Smooth muscle cell (in vitro differentiated cells): ENCODE results near the gene HPGD. TPM values are rescaled to one million over a fixed set of nuclear protein-coding genes. Genes with fewer than 3 reads are reported as not detected.

Source experiments
- DNase-seq: peaks from one replicate; lab custom pipeline; 2025; ENCODE audit not compliant: unreplicated experiment; lab: John Stamatoyannopoulos, UW
- H2AFZ ChIP-seq: fragments of 200-600 bp; sonication (generic); 2 replicates; pipeline ENCODE4 v1.6.0; 2016; ENCODE audit warnings: antibody characterized with exemption, low read depth, mild to moderate bottlenecking
- H3F3A ChIP-seq: fragments of 200-600 bp; sonication (generic); 2 replicates; pipeline ENCODE4 v1.6.0; 2017; ENCODE audit warnings: antibody characterized with exemption, low read depth
- H3K27ac ChIP-seq: fragments of 200-600 bp; sonication (generic); 2 replicates; pipeline ENCODE4 v1.5.1; 2016; ENCODE audit warnings: low read depth, mild to moderate bottlenecking
- H3K27me3 ChIP-seq: fragments of 200-600 bp; sonication (generic); 2 replicates; pipeline ENCODE4 v1.6.1; 2016; ENCODE audit warnings: low read depth, mild to moderate bottlenecking
- H3K36me3 ChIP-seq: fragments of 200-600 bp; sonication (generic); 2 replicates; pipeline ENCODE4 v1.5.1; 2016; ENCODE audit warnings: low read depth
- H3K4me1 ChIP-seq: fragments of 200-600 bp; sonication (generic); 2 replicates; pipeline ENCODE4 v1.5.1; 2016; ENCODE audit warnings: low read depth
- H3K4me2 ChIP-seq: fragments of 200-600 bp; sonication (generic); 2 replicates; pipeline ENCODE4 v1.6.0; 2016; ENCODE audit warnings: mild to moderate bottlenecking
- H3K4me3 ChIP-seq: fragments of 200-600 bp; sonication (generic); 2 replicates; pipeline ENCODE4 v1.5.1; 2016; ENCODE audit warnings: mild to moderate bottlenecking
- H3K79me2 ChIP-seq: fragments of 200-600 bp; sonication (generic); 2 replicates; pipeline ENCODE4 v1.6.0; 2016; ENCODE audit warnings: low read depth, mild to moderate bottlenecking
- H3K9ac ChIP-seq: fragments of 200-600 bp; sonication (generic); 2 replicates; pipeline ENCODE4 v1.6.0; 2016; ENCODE audit warnings: low read depth
- H3K9me3 ChIP-seq: fragments of 200-600 bp; sonication (generic); replicated peaks from 2 replicates; pipeline ENCODE4 v1.5.1; 2016; ENCODE audit warnings: low read depth
- H4K20me1 ChIP-seq: fragments of 200-600 bp; sonication (generic); 2 replicates; pipeline ENCODE4 v1.6.0; 2016; ENCODE audit warnings: low read depth
- WGBS: methylation state at CpG from one replicate; pipeline ENCODE4 v1.1.7; 2016; ENCODE audit warnings: low lambda C conversion rate; 5-methylcytosine and 5-hydroxymethylcytosine counted together
- polyA plus RNA-seq: library from polyadenylated mRNA; unstranded; fragments of >200 nt; fragmentation: Nextera tagmentation; extraction: Ambion mirVana; gene quantifications from 2 replicates; pipeline ENCODE4 v1.2.1, GENCODE V29; 2016
- total RNA-seq: library from RNA; depleted of rRNA; stranded (reverse); fragments of >200 nt; gene quantifications from 2 replicates; pipeline ENCODE4 v1.2.3, GENCODE V29; 2014
- TF ChIP-seq, protein P1 (sequence below): fragments of 200-600 bp; sonication (generic); IDR thresholded peaks from 2 replicates; pipeline ENCODE4 v1.5.1; 2017; ENCODE audit warnings: borderline replicate concordance, mild to moderate bottlenecking, antibody characterized with exemption; ENCODE audit not compliant: insufficient read depth, poor library complexity, severe bottlenecking

Gene HPGD
- total and polyA plus RNA-seq, 2 experiments from 2014 or later, result 0.97 to 20.0 TPM

DNA sequence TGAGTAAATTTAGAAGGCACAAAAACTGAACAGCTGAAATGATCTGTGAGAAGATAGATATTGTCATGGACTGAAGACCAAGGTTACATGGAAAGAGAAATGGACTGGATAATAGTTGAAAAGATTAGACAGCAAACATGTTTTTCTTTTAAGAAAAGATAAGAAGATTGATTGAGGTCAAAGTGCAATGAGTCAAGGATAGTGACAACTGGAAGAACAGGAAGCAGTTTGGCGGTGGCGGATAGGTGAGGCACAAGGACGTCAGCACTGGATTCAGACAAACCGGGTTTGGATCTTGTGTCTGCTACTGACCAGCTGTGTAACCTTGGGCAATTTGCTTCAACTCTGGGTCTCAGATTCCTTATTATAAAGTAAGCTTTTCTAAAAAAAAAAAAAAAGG, 2.0 kb upstream of the HPGD start:
- TF ChIP-seq, protein P1, sequence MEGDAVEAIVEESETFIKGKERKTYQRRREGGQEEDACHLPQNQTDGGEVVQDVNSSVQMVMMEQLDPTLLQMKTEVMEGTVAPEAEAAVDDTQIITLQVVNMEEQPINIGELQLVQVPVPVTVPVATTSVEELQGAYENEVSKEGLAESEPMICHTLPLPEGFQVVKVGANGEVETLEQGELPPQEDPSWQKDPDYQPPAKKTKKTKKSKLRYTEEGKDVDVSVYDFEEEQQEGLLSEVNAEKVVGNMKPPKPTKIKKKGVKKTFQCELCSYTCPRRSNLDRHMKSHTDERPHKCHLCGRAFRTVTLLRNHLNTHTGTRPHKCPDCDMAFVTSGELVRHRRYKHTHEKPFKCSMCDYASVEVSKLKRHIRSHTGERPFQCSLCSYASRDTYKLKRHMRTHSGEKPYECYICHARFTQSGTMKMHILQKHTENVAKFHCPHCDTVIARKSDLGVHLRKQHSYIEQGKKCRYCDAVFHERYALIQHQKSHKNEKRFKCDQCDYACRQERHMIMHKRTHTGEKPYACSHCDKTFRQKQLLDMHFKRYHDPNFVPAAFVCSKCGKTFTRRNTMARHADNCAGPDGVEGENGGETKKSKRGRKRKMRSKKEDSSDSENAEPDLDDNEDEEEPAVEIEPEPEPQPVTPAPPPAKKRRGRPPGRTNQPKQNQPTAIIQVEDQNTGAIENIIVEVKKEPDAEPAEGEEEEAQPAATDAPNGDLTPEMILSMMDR, result no peak
- H3K4me2 ChIP-seq, result no peak overlapping the region
- no peaks in the 10 kb centered on the region for H3K79me2 ChIP-seq
- H2AFZ ChIP-seq, result no peak overlapping the region
- H3K36me3 ChIP-seq, result no peaks in the 10 kb centered on the region
- WGBS, result 62% methylated on average over 4 of the region's 4 CpGs
- no peak overlapping the region for H3K27ac ChIP-seq
- no peaks in the 10 kb centered on the region for H3K4me1 ChIP-seq
- no peaks in the 10 kb centered on the region for H3K9me3 ChIP-seq
- H3K9ac ChIP-seq, result no peak overlapping the region
- H3F3A ChIP-seq, result no peaks in the 10 kb centered on the region
- DNase-seq, result no peak
- H4K20me1 ChIP-seq, result no peaks in the 10 kb centered on the region
- H3K4me3 ChIP-seq, result no peak overlapping the region
- peaks cover 33% of the 10 kb centered on the region for H3K27me3 ChIP-seq

DNA sequence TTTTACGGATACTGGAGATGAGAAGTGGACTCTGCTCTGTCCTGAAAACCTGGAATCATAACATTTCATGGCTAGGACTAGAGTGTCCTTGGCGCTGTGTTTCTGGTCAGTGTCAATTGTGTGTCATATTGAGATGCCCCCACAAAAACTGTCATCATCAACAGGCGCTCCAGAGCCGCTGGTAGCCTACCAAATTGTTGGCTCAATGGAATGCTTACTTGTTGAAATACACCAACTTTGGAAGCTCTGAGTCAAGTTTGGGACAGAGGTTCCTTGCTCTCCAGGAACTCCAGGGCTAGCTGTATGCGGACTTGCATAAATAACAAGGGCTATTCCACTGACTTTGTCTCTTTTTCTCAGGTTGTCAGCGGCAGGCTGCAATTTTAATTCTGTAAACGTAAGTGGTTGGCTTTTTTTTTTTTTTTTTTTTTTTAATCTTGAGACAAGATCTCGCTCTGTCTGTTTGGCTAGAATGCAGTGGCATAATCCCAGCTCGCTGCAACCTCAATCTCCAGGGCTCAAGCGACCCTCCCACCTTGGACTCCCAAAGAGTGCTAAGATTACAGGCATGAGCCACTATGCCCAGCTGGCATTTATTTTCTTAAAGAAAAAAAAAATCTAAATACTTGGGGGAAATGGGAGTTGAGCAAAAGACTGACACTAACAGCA, 871 bp upstream of the HPGD start:
- Histone ChIP-seq H3K9ac (no peak overlapping the region), H3K4me1 (no peaks in the 10 kb centered on the region), H3K4me2 (peak overlapping the region; percentile 92), H3K79me2 (no peaks in the 10 kb centered on the region), H3K27ac (no peak overlapping the region), H3K27me3 (peaks cover 33% of the 10 kb centered on the region), H3F3A (no peaks in the 10 kb centered on the region), H3K4me3 (peak overlapping the region; percentile 63), H3K9me3 (no peaks in the 10 kb centered on the region), H3K36me3 (no peaks in the 10 kb centered on the region), H2AFZ (peak overlapping the region; percentile 90), H4K20me1 (no peaks in the 10 kb centered on the region)
- TF ChIP-seq, protein P1, result no peak
- WGBS, result 17% methylated on average over 10 of the region's 10 CpGs
- DNase-seq, result no peak

DNA sequence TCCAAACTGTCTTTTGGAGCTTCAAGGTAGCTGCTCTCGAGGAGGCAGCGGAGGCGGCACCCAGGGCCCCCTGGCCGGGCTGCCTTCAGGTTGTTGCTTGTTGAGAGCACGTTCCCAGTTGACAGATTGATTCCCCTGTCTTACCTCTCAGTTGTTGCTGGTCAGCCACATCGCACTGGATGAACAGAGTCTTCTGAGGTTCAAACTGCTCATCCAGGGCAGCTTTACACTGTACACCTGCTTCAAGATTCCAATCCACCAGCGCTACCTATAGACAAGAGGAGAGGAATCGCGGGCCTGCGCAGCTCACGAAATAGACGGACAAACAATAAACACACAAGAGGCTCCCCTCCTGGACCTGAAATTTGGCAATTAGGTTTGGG, 497 bp downstream of the HPGD start:
- Histone ChIP-seq H3K36me3 (no peaks in the 10 kb centered on the region), H3K9me3 (no peaks in the 10 kb centered on the region), H4K20me1 (no peaks in the 10 kb centered on the region), H3K27me3 (peaks cover 33% of the 10 kb centered on the region), H3K9ac (no peak overlapping the region), H3K27ac (no peak overlapping the region), H3F3A (no peaks in the 10 kb centered on the region), H3K4me1 (no peaks in the 10 kb centered on the region), H2AFZ (peak overlapping the region; percentile 90), H3K79me2 (no peaks in the 10 kb centered on the region), H3K4me3 (peak overlapping the region; percentile 63), H3K4me2 (peak overlapping the region; percentile 92)
- TF ChIP-seq, protein P1, result no peak
- 10% methylated on average over 12 of the region's 12 CpGs for WGBS
- DNase-seq, result no peak

DNA sequence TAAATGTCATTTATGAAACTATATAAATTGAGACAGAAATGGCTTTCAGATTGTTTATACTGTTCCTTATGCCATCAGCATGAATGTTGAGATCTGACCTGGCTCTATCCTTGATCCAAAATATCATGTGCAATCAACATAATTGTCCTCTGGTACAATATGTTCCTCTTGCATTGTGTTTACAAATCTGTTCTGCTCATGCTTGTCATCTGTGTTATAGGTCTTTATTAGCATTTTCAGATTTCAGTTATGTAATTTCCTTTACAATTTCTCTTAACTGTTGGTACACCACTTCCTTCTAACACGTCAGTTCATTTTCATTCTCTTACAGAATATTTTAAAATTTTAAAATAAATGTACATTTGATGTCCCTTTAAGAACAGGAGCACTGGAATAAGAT, 1.6 kb downstream of the HPGD start:
- no peaks in the 10 kb centered on the region for H4K20me1 ChIP-seq
- TF ChIP-seq, protein P1, result no peak
- H3K36me3 ChIP-seq, result no peaks in the 10 kb centered on the region
- no peak overlapping the region for H3K27ac ChIP-seq
- no peak overlapping the region for H3K4me2 ChIP-seq
- H3K79me2 ChIP-seq, result no peaks in the 10 kb centered on the region
- H2AFZ ChIP-seq, result no peak overlapping the region
- H3K9me3 ChIP-seq, result no peaks in the 10 kb centered on the region
- H3K27me3 ChIP-seq, result peaks cover 33% of the 10 kb centered on the region
- no peaks in the 10 kb centered on the region for H3K4me1 ChIP-seq
- H3K4me3 ChIP-seq, result peak overlapping the region; percentile 63
- DNase-seq, result no peak
- WGBS, result 97% methylated on average over 1 of the region's 1 CpG
- no peaks in the 10 kb centered on the region for H3F3A ChIP-seq
- no peak overlapping the region for H3K9ac ChIP-seq
